GM18858 (cell line): ENCODE data around the gene ZNF473.
"Not testable (repeated sequence)": the region's sequence is repeated elsewhere in the genome, so short reads cannot be mapped to it uniquely, and the experiment has no call there.

ENCODE experiments used
- ATAC-seq: cut with Tn5 transposase; IDR thresholded peaks from one replicate; pipeline ENCODE4 v1.9.1; 2021; ENCODE audit not compliant: unreplicated experiment

The ZNF473 gene

GRCh38 chr19:50097884-50098283 lies 72.1 kb downstream of the ZNF473 start:
- not testable (repeated sequence) for ATAC-seq

GRCh38 chr19:50098892-50099291 lies 73.1 kb downstream of the ZNF473 start:
- ATAC-seq = not testable (repeated sequence)

GRCh38 chr19:50099696-50100095 lies 73.9 kb downstream of the ZNF473 start:
- ATAC-seq = not testable (repeated sequence)

GRCh38 chr19:50100946-50101345 lies 75.1 kb downstream of the ZNF473 start:
- not testable (repeated sequence) for ATAC-seq
